ENCODE results near the gene ZDHHC11.
"Not testable (repeated sequence)": the region's sequence is repeated elsewhere in the genome, so short reads cannot be mapped to it uniquely, and the experiment has no call there.

Gene ZDHHC11

GRCh38 chr5:842402-843221 is 8.2 kb downstream of the ZDHHC11 start:
- not testable (repeated sequence) for DNase-seq

GRCh38 chr5:841531-842401 is 9.0 kb downstream of the ZDHHC11 start:
- DNase-seq: not testable (repeated sequence)

GRCh38 chr5:840974-841435 is 9.8 kb downstream of the ZDHHC11 start:
- DNase-seq: not testable (repeated sequence)

- not testable (repeated sequence) for DNase-seq
Observed at GRCh38 chr5:840118-840973, 10.4 kb downstream of the ZDHHC11 start.

- DNase-seq: not testable (repeated sequence)
Observed at GRCh38 chr5:838431-838851, 12.3 kb downstream of the ZDHHC11 start.

- DNase-seq: not testable (repeated sequence)
Observed at GRCh38 chr5:837621-838121, 13.1 kb downstream of the ZDHHC11 start.

GRCh38 chr5:835933-836612 is 14.7 kb downstream of the ZDHHC11 start:
- not testable (repeated sequence) for DNase-seq

GRCh38 chr5:834013-834412 is 16.8 kb downstream of the ZDHHC11 start:
- DNase-seq: not testable (repeated sequence)

- DNase-seq: not testable (repeated sequence)
Observed at GRCh38 chr5:828194-828593, 22.6 kb downstream of the ZDHHC11 start.

- DNase-seq: not testable (repeated sequence)
Observed at GRCh38 chr5:825544-825943, 25.2 kb downstream of the ZDHHC11 start.

- peak; percentile 11 for DNase-seq
Observed at GRCh38 chr5:821504-821903, 29.3 kb downstream of the ZDHHC11 start.

GRCh38 chr5:820245-820644 is 30.5 kb downstream of the ZDHHC11 start:
- no peak for DNase-seq

GRCh38 chr5:819078-819477 is 31.7 kb downstream of the ZDHHC11 start:
- no peak for DNase-seq

- no peak for DNase-seq
Observed at GRCh38 chr5:816176-816575, 34.6 kb downstream of the ZDHHC11 start.

- DNase-seq: no peak
Observed at GRCh38 chr5:815449-815848, 35.3 kb downstream of the ZDHHC11 start.

GRCh38 chr5:813575-813974 is 37.2 kb downstream of the ZDHHC11 start:
- DNase-seq: not testable (repeated sequence)

- DNase-seq: not testable (repeated sequence)
Observed at GRCh38 chr5:811384-811783, 39.4 kb downstream of the ZDHHC11 start.

- DNase-seq: not testable (repeated sequence)
Observed at GRCh38 chr5:807719-808514, 42.9 kb downstream of the ZDHHC11 start.

- no peak for DNase-seq
Observed at GRCh38 chr5:801472-801871, 49.3 kb downstream of the ZDHHC11 start.

GRCh38 chr5:801055-801454 is 49.7 kb downstream of the ZDHHC11 start:
- DNase-seq: not testable (repeated sequence)
